ENCODE data around the gene GAS2.

Gene GAS2

GRCh38 chr11:22797047-22797446 is 130.6 kb downstream of the GAS2 start:
- DNase-seq, result no peak

DNA sequence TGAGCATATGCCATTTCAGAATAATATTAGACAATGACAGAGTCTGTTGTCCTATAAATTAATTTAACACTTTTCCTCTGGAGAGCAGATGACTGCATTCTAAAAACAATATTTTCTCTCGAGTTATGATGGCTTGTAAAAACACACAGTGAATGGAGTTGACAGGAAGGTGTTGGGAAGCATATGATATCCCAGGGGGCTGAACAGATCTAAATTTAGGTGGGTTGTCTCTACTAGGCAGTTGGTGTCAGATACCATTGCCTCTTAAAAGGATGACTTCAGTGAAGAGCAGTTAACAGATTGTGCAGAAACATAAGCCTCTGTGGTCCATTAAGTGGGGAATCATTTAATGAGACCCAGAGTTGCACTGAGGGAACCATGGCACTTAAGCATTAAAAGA is 132.5 kb downstream of the GAS2 start:
- DNase-seq, result no peak

DNA sequence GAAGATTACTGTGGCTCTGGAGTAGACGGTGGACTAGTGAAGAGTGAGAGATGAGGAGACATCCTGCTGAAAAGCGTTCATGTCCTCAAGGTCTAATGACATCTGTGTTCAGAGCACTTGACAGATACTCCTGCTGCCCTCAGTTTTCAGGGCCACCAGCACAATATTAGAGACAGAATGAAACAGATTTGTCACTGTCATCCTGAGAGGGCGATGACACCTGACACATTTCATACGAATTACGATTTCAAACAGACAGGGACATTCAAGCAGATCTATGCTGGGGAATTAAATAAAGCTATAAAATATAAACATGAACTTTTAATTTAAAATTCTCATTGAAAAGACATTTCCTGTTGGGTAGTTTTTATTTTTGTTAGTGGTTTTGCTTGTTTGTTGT is 134.1 kb downstream of the GAS2 start:
- no peak for DNase-seq

DNA sequence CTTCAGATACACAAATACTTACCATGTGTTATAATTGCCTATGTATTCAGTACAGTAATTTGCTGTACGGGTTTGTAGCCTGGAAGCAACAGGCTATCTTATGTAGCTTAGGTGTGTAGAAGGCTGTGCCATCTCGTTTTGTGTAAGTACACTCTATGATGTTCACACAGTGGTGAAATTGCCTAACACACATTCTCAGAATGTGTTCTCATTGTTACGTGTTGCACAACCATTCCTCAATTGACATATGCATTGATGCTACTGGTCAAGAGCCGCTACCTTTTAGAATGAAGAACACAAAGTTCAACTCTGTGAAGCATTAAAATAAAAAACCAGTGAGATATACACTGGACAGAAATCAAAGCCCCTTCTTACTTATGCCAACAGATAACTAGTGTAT is 136.4 kb downstream of the GAS2 start:
- DNase-seq, result no peak

DNA sequence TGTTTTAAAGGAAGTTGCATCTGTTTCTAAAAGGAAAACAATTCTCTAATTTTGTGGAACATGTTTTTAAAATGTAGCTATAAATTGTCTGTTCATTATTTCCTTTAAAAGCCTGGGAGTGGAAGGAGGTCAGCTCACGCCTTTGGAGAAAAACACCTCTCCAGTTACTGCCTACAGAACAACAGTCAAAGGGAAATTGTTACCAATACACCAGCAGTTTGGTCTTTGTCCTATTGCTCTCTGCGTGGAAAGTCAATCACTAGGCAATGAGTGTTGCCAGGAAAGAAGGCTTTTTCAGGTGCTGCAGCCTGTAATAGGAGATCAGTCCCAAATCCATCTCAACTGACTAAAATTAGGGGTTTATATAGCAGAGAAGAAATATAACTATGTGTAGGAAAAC is 141.0 kb downstream of the GAS2 start:
- no peak for DNase-seq

GRCh38 chr11:22807855-22808570 is 141.6 kb downstream of the GAS2 start:
- no peak for DNase-seq

DNA sequence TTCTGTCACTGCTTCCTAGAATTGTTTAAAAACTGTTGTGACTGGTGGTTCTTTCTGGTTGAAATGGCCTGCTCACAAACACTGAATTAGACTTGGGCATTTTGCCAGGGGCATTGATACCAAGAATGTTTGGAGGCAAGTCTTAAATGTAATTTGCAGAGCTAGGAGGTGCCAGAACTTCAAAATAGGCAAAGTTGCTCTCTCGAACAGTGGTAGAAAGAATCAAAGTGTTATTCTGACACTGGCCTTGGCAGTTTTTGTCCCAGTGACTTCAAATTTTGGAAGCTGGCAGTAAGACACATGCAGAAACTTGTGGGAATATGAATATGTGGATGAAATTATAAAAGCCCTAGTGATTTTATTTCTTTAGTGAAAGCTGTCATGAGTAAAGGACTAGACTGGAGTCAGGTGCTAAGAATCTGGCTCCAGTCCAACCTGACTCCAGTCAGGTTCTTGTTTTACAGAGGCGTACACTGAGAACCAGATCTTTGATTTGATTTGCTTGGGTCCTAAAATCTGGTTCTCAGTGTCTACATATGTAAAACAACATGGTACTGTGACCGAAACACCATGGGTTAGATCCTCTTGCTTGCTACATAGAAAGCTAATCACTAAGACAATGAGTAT is 142.3 kb downstream of the GAS2 start:
- DNase-seq, result no peak

- no peak for DNase-seq
Observed at GRCh38 chr11:22809893-22810292, 143.5 kb downstream of the GAS2 start.

GRCh38 chr11:22822203-22822602 is 155.8 kb downstream of the GAS2 start:
- no peak for DNase-seq

DNA sequence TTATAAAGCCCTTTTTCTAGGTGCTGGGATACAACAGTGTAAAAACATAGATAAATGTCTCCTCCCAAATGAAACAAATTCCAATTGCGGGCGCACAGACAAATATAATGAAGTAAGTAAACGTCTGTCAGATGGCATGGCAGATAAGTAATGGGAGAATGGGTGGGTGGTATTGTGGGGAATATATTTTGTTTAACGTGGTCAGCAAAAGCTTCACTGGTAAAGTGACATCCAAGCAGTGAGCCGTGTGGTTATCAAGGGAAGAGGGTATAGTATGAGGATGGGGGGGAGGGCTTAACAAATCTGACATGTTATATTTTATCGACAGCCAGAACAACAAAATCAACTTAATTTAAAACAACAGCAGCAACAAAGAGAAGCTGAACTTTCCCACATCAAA is 162.0 kb downstream of the GAS2 start:
- no peak for DNase-seq

DNA sequence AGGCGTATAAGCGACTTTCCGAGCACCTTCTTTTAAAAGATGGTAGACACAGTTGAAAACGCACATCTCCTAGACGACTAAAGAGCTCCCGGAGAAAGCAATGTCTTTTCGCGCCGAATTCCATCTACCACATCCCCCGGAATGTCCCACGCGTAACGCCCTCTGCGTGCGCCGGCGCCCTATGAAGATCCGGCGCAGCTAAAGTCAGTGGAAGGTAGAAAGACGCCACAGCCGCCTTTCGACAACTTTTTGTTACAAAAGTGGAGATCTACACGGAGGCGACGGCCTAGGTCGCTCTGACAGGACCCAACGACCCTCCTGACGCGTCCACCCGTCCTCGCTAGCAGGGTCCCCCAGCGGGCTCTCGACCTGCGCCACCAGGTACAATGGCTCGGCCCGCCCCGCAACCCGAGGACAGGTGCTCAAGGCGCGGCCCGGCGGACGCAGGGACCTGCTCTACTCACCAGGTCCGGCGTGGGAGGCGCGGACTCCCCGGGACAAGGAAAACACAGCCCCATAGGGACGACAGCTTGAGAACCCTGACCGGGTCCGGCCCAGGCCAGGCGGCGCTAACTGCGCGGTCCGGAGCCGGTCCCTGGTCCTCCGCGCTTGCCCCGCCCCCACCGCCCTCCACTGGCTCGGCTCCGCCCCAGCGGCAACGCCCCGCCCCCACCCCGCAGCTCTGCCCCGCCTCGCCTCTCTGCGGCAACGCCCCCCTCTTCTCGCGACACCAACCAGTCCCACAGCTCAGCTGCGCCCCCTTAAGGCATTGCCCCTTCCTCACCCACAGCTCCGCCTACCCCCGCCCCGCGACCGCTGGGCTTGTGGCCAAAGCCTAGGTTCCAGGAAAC is 163.0 kb downstream of the GAS2 start, which contains the start of gene SVIP:
SVIP (minus strand) TSS at position 571 of the 851 bp plus-strand sequence; CDS start at position 518, 53 bp downstream.
- peak; percentile 91 for DNase-seq

- no peak for DNase-seq
Observed at GRCh38 chr11:22830082-22830414, 163.6 kb downstream of the GAS2 start.

DNA sequence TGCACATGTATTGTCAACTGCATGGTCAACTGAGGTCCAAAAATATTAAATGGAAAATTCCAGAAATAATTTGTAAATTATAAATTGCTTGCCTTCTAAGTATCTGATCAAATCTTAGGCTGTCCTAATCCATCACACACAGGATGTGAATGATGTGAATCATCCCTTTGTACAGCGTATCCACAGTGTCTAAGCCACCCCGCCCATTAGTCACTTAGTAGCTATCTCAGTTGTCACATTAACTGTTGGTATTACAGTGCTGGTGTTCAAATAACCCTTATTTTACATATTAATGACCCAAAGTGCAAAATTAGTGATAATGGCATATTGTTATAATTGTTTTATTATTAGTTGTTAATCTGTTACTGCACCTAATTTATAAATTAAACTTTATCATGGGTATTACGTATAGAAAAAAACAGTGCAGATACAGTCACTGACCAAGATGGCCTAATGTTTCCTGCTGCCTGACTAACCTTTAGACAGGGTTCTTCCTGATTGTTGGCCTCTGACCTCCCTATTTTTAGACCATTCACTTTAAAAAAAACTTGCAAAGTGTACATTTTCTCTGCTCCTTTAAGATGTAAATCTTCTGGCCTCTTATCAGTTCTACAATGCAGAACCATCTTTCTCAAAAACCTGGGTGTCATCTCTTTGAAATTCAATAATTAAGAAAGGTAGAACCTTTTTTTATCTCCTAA is 166.1 kb downstream of the GAS2 start:
- DNase-seq, result no peak

DNA sequence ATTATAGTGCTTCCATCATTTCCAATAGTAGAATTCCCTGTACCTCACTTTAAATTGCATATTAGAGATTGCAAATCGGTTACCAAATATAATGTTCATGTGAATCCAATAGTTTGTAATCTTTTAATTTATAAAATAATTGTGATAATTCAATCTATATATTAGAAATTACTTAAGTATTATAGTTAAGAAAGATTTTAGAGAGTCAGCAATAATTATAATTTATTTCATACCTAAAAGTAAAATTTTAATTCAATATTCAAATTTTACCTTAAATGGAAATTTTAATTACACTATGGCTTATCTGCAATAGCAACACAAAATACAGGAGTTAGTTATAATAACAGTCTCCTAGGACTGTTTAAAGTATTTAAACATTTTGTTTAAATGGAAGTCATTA is 180.3 kb downstream of the GAS2 start:
- DNase-seq, result no peak

DNA sequence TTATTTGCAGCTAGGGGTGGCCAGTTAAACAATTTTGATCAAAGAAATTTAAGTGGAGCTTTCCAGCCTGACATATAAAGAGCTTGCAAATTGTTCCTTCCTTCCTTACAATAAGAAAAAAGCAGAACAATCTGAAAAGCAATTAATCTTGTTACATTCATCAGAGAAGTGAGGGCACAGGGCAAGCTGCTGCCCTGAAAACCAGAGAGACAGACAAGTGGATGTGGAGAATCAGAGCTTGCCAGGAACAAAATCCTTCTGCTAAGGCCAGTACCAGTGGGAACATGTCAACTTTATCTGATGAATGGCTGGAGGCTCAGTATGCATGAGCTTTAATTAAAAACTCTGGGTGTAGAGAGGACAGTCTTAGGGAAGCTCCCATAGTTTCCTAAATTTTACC is 185.1 kb downstream of the GAS2 start:
- no peak for DNase-seq

GRCh38 chr11:22859756-22860155 is 193.3 kb downstream of the GAS2 start:
- DNase-seq, result no peak

DNA sequence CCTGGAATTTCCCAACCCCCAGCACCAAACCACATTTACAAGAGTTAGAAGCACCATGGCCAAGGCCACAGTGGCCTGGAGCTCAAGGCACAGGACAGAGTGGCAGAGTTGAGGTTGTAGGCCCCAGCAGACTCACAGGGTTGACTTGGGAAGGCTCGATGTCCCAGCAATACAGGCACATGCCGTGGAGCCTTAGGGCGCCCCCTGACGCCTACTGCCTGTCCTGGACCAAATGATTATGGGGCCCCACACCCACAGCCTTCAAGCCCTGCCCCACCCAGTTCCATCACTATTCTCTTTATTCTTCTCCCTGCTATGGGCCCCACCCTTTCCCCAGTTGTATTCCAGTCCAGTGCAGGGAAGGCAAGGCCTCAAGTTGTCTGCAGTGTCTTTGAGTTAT is 193.8 kb downstream of the GAS2 start, which contains the start of gene CCDC179:
CCDC179 (minus strand) TSS at position 234 of the 400 bp plus-strand sequence; CDS start at position 181, 53 bp downstream.
- DNase-seq, result no peak

Data from CD4-positive, alpha-beta T cell treated with Interleukin-15 for 1 hour (primary cell).